ENCODE results near the gene KPNA3.

GRCh38 chr13:49711218-49711863, 81.1 kb downstream of the KPNA3 start:
- TF ChIP-seq CTCF (IDR thresholded peaks at IDR 0.05) = no peak
- TF ChIP-seq, protein P1, sequence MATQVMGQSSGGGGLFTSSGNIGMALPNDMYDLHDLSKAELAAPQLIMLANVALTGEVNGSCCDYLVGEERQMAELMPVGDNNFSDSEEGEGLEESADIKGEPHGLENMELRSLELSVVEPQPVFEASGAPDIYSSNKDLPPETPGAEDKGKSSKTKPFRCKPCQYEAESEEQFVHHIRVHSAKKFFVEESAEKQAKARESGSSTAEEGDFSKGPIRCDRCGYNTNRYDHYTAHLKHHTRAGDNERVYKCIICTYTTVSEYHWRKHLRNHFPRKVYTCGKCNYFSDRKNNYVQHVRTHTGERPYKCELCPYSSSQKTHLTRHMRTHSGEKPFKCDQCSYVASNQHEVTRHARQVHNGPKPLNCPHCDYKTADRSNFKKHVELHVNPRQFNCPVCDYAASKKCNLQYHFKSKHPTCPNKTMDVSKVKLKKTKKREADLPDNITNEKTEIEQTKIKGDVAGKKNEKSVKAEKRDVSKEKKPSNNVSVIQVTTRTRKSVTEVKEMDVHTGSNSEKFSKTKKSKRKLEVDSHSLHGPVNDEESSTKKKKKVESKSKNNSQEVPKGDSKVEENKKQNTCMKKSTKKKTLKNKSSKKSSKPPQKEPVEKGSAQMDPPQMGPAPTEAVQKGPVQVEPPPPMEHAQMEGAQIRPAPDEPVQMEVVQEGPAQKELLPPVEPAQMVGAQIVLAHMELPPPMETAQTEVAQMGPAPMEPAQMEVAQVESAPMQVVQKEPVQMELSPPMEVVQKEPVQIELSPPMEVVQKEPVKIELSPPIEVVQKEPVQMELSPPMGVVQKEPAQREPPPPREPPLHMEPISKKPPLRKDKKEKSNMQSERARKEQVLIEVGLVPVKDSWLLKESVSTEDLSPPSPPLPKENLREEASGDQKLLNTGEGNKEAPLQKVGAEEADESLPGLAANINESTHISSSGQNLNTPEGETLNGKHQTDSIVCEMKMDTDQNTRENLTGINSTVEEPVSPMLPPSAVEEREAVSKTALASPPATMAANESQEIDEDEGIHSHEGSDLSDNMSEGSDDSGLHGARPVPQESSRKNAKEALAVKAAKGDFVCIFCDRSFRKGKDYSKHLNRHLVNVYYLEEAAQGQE (IDR thresholded peaks at IDR 0.05; ENCODE audit: insufficient read depth in 1 of 2, low read depth in 2 of 2, low read length in 1 of 2) = no peak
- TF ChIP-seq POLR2AphosphoS5 (IDR thresholded peaks at IDR 0.05; ENCODE audit: low read depth, low read length) = no peak
- no peak for TF ChIP-seq TCF7L2 (IDR thresholded peaks at IDR 0.05; ENCODE audit: low read depth, low read length)

Measured in Panc1 (cell line).